PFSK-1 (cell line): ENCODE data around the gene CLCN6.

Experiments
- FOXP2 ChIP-seq: optimal IDR thresholded peaks from 2 replicates; pipeline ENCODE3; 2011; ENCODE audit warnings: borderline replicate concordance, control low read depth, inconsistent platforms; ENCODE audit not compliant: insufficient read depth; ENCODE audit errors: extremely low read length, extremely low read depth
- POLR2AphosphoS5 ChIP-seq: IDR thresholded peaks from 2 replicates; pipeline ENCODE4 v1.6.1; 2012; ENCODE audit warnings: low read depth, mild to moderate bottlenecking, control low read depth, low read length, moderate library complexity
- REST ChIP-seq, 2 experiments: IDR thresholded peaks; 2 replicates each; pipeline versions ENCODE4 v1.6.1 to v1.8.0; 2011 to 2012; ENCODE audit warnings: low read depth in 2 of 2, low read length in 2 of 2, control low read depth in 1 of 2, inconsistent platforms in 1 of 2, mild to moderate bottlenecking in 1 of 2, moderate library complexity in 1 of 2; ENCODE audit not compliant: insufficient read depth in 1 of 2
- SIN3A ChIP-seq: IDR thresholded peaks from 2 replicates; pipeline ENCODE4 v1.6.1; 2012; ENCODE audit warnings: mild to moderate bottlenecking, low read length, moderate library complexity, borderline replicate concordance; ENCODE audit not compliant: insufficient read depth
- TAF1 ChIP-seq: IDR thresholded peaks from 2 replicates; pipeline ENCODE4 v1.6.1; 2012; ENCODE audit warnings: low read length, control low read depth, borderline replicate concordance; ENCODE audit not compliant: insufficient read depth

Gene CLCN6

GRCh38 chr1:11869650-11870207, 63.7 kb downstream of the CLCN6 start:
- TF ChIP-seq TAF1 (no peak), SIN3A (no peak), REST (IDR thresholded peaks at IDR 0.05; ENCODE audit: insufficient read depth in 1 of 2, low read depth in 2 of 2, low read length in 2 of 2) (no peak)

DNA sequence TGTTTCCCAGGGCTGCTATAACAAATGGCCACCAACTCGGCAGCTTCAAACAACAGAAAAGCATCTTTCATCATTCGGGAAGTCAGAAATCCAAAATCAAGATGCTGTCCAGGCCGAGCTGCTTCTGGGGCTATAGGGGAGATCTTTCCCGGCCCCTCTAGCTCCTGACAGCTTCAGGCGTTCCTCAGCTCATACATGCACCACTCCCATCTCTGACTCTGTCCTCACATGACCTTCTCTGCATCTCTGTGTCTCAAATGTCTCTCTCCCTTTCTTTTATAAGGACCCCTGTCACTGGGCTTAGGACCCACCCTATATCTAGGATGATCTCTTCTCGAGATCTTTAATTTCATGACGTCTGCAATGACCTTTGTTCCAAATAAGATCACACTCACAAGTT, 66.6 kb downstream of the CLCN6 start:
- TF ChIP-seq SIN3A (no peak), TAF1 (no peak), FOXP2 (no peak), REST (IDR thresholded peaks at IDR 0.05; ENCODE audit: insufficient read depth in 1 of 2, low read depth in 2 of 2, low read length in 2 of 2) (no peak), POLR2AphosphoS5 (no peak)

DNA sequence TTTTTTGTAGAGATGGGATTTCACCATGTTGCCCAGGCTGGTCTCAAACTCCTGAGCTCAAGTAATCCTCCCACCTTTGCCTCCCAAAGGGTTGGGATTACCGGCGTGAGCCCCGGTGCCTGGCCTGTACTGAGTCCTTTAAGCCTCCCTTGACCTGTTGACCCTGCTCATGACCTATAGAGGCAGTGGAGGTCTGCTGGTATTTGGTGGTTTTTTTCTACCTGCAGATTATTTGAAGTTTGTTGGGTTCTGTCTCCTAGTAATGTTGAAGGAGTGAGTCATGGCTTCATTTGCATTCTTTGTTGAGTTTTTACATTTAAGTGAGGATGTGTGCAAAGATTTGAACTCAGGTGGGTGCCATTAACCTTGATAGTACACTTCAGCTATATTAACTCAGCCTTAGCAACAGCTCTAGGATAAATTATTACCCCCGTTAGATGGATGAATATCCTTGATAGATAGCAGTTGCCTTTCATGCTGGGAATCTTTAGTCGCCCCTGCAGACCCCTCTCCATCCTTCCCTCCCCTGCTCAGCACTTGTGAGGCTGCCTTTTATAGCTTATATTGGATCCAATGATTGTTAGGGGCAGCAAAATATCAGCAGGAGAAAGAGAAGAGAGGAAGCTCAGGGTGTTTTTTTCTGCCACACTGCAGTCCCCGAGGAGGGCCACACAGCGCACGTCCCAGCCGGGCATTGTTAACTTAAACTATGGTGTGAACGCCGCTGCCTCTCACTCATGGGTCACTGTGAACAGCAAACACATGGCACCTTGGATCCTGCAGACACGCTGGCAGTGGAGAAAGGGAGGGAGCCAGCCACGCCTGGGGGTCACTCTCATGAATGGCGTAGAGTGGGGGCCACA, 67.6 kb downstream of the CLCN6 start:
- TF ChIP-seq REST (IDR thresholded peaks at IDR 0.05; ENCODE audit: insufficient read depth in 1 of 2, low read depth in 2 of 2, low read length in 2 of 2) = no peak
- TF ChIP-seq POLR2AphosphoS5 = no peak
- TF ChIP-seq TAF1 = no peak
- TF ChIP-seq FOXP2 = no peak
- no peak for TF ChIP-seq SIN3A

DNA sequence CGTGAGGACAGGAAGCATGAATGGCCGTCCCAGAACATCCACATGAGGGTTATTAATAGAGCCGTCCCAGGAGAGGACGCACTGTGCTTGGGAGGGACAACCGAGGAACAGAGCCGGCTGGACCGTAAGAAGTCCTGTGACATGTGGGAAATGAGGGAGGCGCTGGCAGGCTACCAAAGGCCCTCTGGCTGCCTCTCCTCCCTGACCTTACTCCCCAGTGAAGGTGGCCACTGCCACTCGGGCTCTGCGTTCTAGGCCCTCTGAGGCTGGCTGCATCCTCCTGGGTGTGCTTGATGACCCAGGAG, 68.2 kb downstream of the CLCN6 start:
- no peak for TF ChIP-seq REST (IDR thresholded peaks at IDR 0.05; ENCODE audit: insufficient read depth in 1 of 2, low read depth in 2 of 2, low read length in 2 of 2)
- no peak for TF ChIP-seq TAF1
- TF ChIP-seq FOXP2 = no peak
- no peak for TF ChIP-seq SIN3A
- no peak for TF ChIP-seq POLR2AphosphoS5
